Measurements from ENCODE around the gene RGPD6. TPM values are rescaled to one million over a fixed set of nuclear protein-coding genes. Genes with fewer than 3 reads are reported as not detected.
"Not testable (repeated sequence)": the region's sequence is repeated elsewhere in the genome, so short reads cannot be mapped to it uniquely, and the experiment has no call there.

Gene RGPD6
- total RNA-seq, 2 experiments from 2014 or later: 5.6 to 7.7 TPM

GRCh38 chr2:110472171-110473058 is 104.6 kb downstream of the RGPD6 start, which contains the start of gene LIMS4:
TSS of gene LIMS4 (minus strand) at chr2:110472816. CDS start at chr2:110472778, 38 bp downstream.
- H3K4me1 Mint-ChIP-seq; H3K27ac Mint-ChIP-seq; DNase-seq; H3K9me3 Mint-ChIP-seq; H3K36me3 Mint-ChIP-seq (ENCODE audit: low read depth); POLR2A ChIA-PET; H3K4me3 Mint-ChIP-seq; CTCF ChIA-PET; H3K27me3 Mint-ChIP-seq: not testable (repeated sequence)

DNA sequence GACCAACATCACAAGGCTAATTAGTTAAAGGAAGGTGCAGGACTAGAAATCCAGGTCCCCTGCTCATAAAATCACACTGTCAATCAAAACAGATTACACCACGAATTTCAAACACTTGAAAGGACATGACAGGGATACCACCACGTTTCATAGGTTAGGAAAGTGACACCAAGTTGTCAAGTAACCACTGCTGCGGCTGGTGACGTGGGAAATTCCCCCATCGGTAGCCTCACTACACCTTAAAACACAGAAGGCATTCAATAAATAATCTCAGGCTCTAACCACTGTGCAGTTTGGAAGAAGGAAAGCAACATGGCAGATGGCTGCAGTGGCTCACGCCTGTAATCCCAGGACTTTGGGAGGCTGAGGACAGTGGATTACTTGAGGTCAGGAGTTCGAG is 108.1 kb downstream of the RGPD6 start:
- H3K4me3 Mint-ChIP-seq; H3K27me3 Mint-ChIP-seq; H3K4me1 Mint-ChIP-seq; H3K9me3 Mint-ChIP-seq; H3K27ac Mint-ChIP-seq; H3K36me3 Mint-ChIP-seq (ENCODE audit: low read depth); DNase-seq; POLR2A ChIA-PET; CTCF ChIA-PET: not testable (repeated sequence)

- DNase-seq; H3K27ac Mint-ChIP-seq; POLR2A ChIA-PET; CTCF ChIA-PET; H3K9me3 Mint-ChIP-seq; H3K36me3 Mint-ChIP-seq (ENCODE audit: low read depth); H3K4me1 Mint-ChIP-seq; H3K27me3 Mint-ChIP-seq; H3K4me3 Mint-ChIP-seq: not testable (repeated sequence)
Measured at GRCh38 chr2:110465312-110465711, 111.7 kb downstream of the RGPD6 start.

Other genes starting within 250 kb of the RGPD6 start
- gene LIMS4, start 104.4 kb downstream of the RGPD6 start, total RNA-seq: not detected
- 100 to 1,000 TPM; 118 to 141 TPM for gene BUB1, start 100.8 kb upstream of the RGPD6 start, total RNA-seq
- gene ACOXL, start 155.4 kb upstream of the RGPD6 start, total RNA-seq: under 1 TPM in 1 of 2 experiments, not detected in 1; 0.15 TPM

Measured in activated CD4-positive, alpha-beta T cell treated with anti-CD3 and anti-CD28 coated beads, Interleukin-2, amount 10 ng/mL, durations not matched to agents 7 days and 5 days (primary cell).